ENCODE results near the gene AP3D1.

The AP3D1 gene

DNA sequence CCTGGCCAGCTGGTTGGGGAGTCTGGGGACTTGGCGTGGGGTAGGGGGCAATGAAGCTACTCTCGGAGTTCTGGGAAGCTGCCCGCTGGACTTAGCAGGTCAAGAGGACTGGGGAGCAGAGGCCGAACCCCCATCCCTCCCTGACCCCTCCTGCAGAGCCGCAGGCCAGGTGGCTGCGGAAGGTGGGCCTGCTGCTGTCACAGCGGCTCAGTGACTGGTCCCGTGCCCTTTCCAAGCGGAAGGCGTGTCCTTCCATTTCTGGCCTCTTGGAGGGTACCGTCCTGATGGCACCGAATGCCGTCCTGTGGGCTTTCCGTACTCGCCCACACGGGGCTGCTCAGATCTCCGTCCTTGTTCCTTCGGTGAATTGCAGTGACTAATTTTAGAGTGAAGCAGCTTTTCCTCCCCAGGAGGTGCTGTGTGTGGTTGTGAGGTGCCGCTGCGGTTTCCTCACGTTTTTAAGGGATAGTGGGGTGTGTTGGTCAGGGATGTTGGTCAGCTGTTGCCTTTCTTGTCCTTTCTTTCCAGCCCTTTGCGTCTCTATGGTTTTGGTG lies 33.1 kb upstream of the AP3D1 start:
- Histone ChIP-seq H3K4me1 (ENCODE audit: control insufficient read depth in 1 of 2, insufficient read depth in 2 of 2, low read length in 2 of 2) (peaks cover 0 to 12% of the 10 kb centered on the region in 2 donors), H3K36me3 (ENCODE audit: control insufficient read depth in 1 of 2, insufficient read depth in 2 of 2, low read length in 2 of 2) (peaks cover 14 to 64% of the 10 kb centered on the region in 2 donors), H3K9me3 (ENCODE audit: control insufficient read depth in 1 of 2, low read length in 2 of 2) (no peaks in the 10 kb centered on the region)

DNA sequence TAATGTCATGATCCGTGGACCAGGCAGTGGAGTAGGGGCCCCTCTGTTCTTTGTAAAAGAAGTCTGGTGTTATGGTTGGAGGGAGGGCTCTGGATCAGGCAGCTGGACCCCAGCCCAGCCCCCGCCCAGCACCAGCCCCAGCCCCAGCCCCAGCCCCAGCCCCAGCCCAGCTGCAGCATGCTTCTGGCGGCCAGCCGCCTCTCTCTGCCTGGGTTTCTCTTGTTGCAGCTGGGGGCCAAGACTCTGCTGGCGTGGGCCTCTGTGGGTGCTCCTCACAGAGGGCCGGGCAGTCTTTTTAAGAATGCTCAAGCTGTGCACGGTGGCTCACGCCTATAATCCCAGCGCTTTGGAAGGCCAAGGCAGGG lies 30.2 kb upstream of the AP3D1 start:
- Histone ChIP-seq H3K9ac (ENCODE audit: low read depth in 1 of 2, low read length in 2 of 2) (no peak overlapping the region), H3K4me1 (ENCODE audit: control insufficient read depth in 1 of 2, insufficient read depth in 2 of 2, low read length in 2 of 2) (peaks cover 2 to 4% of the 10 kb centered on the region in 2 donors), H3K27ac (ENCODE audit: low read depth, low read length) (no peak overlapping the region), H3K4me3 (ENCODE audit: low read depth in 1 of 2, low read length in 2 of 2) (no peak overlapping the region), H3K9me3 (ENCODE audit: control insufficient read depth in 1 of 2, low read length in 2 of 2) (no peaks in the 10 kb centered on the region), H3K36me3 (ENCODE audit: control insufficient read depth in 1 of 2, insufficient read depth in 2 of 2, low read length in 2 of 2) (peaks cover 8 to 45% of the 10 kb centered on the region in 2 donors), H3K27me3 (ENCODE audit: control insufficient read depth in 1 of 2, insufficient read depth in 2 of 2, low read length in 2 of 2) (no peaks in the 10 kb centered on the region)

More for the DNA sequence above, 33.1 kb upstream of the AP3D1 start:
- Histone ChIP-seq H3K4me3 (ENCODE audit: low read depth in 1 of 2, low read length in 2 of 2) (no peak overlapping the region), H3K27me3 (ENCODE audit: control insufficient read depth in 1 of 2, insufficient read depth in 2 of 2, low read length in 2 of 2) (no peaks in the 10 kb centered on the region), H3K27ac (ENCODE audit: low read depth, low read length) (no peak overlapping the region), H3K9ac (ENCODE audit: low read depth in 1 of 2, low read length in 2 of 2) (no peak overlapping the region)

- H3K27ac ChIP-seq (ENCODE audit: low read depth, low read length) = no peak overlapping the region
- no peak overlapping the region for H3K9ac ChIP-seq (ENCODE audit: low read depth in 1 of 2, low read length in 2 of 2)
- H3K4me1 ChIP-seq (ENCODE audit: control insufficient read depth in 1 of 2, insufficient read depth in 2 of 2, low read length in 2 of 2) = peaks cover 5 to 7% of the 10 kb centered on the region in 2 donors
These were observed 29.7 kb upstream of the AP3D1 start for GRCh38 chr19:2180881-2181632.

DNA sequence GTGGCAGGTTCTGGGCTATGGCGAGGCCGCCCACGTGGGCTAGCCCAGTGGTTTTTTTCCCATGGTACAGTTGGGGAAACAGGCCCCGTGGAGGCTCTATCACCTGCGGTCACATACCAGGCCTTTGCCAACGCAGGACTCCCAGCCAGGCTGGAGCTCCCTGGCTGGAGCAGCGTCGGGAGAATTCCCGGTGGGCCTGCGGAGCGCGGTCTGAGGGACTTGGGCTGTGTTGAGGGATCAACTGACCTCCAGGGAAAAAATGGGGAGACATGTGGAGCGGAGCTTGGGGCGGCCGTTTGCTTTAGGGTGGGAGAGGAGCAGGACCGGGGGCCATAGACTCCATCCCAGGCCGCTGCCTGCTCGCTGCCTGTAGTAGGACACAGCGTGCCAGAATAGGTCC lies 28.7 kb upstream of the AP3D1 start:
- H3K4me1 ChIP-seq (ENCODE audit: control insufficient read depth in 1 of 2, insufficient read depth in 2 of 2, low read length in 2 of 2) = peaks cover 5 to 10% of the 10 kb centered on the region in 2 donors
- H3K27ac ChIP-seq (ENCODE audit: low read depth, low read length) = no peak overlapping the region
- H3K36me3 ChIP-seq (ENCODE audit: control insufficient read depth in 1 of 2, insufficient read depth in 2 of 2, low read length in 2 of 2) = peaks cover 5 to 43% of the 10 kb centered on the region in 2 donors
- no peak overlapping the region for H3K4me3 ChIP-seq (ENCODE audit: low read depth in 1 of 2, low read length in 2 of 2)
- no peaks in the 10 kb centered on the region for H3K9me3 ChIP-seq (ENCODE audit: control insufficient read depth in 1 of 2, low read length in 2 of 2)
- no peaks in the 10 kb centered on the region for H3K27me3 ChIP-seq (ENCODE audit: control insufficient read depth in 1 of 2, insufficient read depth in 2 of 2, low read length in 2 of 2)
- H3K9ac ChIP-seq (ENCODE audit: low read depth in 1 of 2, low read length in 2 of 2) = no peak overlapping the region

More at GRCh38 chr19:2180881-2181632, 29.7 kb upstream of the AP3D1 start:
- Histone ChIP-seq H3K4me3 (ENCODE audit: low read depth in 1 of 2, low read length in 2 of 2) (no peak overlapping the region), H3K27me3 (ENCODE audit: control insufficient read depth in 1 of 2, insufficient read depth in 2 of 2, low read length in 2 of 2) (no peaks in the 10 kb centered on the region), H3K36me3 (ENCODE audit: control insufficient read depth in 1 of 2, insufficient read depth in 2 of 2, low read length in 2 of 2) (peaks cover 5 to 44% of the 10 kb centered on the region in 2 donors), H3K9me3 (ENCODE audit: control insufficient read depth in 1 of 2, low read length in 2 of 2) (no peaks in the 10 kb centered on the region)

GRCh38 chr19:2179095-2179494 lies 27.7 kb upstream of the AP3D1 start:
- Histone ChIP-seq H3K4me1 (ENCODE audit: control insufficient read depth in 1 of 2, insufficient read depth in 2 of 2, low read length in 2 of 2) (peaks cover 6 to 10% of the 10 kb centered on the region in 2 donors), H3K9ac (ENCODE audit: low read depth in 1 of 2, low read length in 2 of 2) (no peak overlapping the region), H3K27ac (ENCODE audit: low read depth, low read length) (no peak overlapping the region), H3K27me3 (ENCODE audit: control insufficient read depth in 1 of 2, insufficient read depth in 2 of 2, low read length in 2 of 2) (no peaks in the 10 kb centered on the region), H3K4me3 (ENCODE audit: low read depth in 1 of 2, low read length in 2 of 2) (no peak overlapping the region), H3K36me3 (ENCODE audit: control insufficient read depth in 1 of 2, insufficient read depth in 2 of 2, low read length in 2 of 2) (peaks cover 5 to 36% of the 10 kb centered on the region in 2 donors), H3K9me3 (ENCODE audit: control insufficient read depth in 1 of 2, low read length in 2 of 2) (no peaks in the 10 kb centered on the region)

- Histone ChIP-seq H3K27ac (ENCODE audit: low read depth, low read length) (no peak overlapping the region), H3K9me3 (ENCODE audit: control insufficient read depth in 1 of 2, low read length in 2 of 2) (no peaks in the 10 kb centered on the region), H3K4me3 (ENCODE audit: low read depth in 1 of 2, low read length in 2 of 2) (no peak overlapping the region), H3K36me3 (ENCODE audit: control insufficient read depth in 1 of 2, insufficient read depth in 2 of 2, low read length in 2 of 2) (peaks cover 5 to 27% of the 10 kb centered on the region in 2 donors), H3K27me3 (ENCODE audit: control insufficient read depth in 1 of 2, insufficient read depth in 2 of 2, low read length in 2 of 2) (no peaks in the 10 kb centered on the region), H3K4me1 (ENCODE audit: control insufficient read depth in 1 of 2, insufficient read depth in 2 of 2, low read length in 2 of 2) (peaks cover 17 to 18% of the 10 kb centered on the region in 2 donors), H3K9ac (ENCODE audit: low read depth in 1 of 2, low read length in 2 of 2) (no peak overlapping the region)
These were observed 25.1 kb upstream of the AP3D1 start for GRCh38 chr19:2176337-2176994.

DNA sequence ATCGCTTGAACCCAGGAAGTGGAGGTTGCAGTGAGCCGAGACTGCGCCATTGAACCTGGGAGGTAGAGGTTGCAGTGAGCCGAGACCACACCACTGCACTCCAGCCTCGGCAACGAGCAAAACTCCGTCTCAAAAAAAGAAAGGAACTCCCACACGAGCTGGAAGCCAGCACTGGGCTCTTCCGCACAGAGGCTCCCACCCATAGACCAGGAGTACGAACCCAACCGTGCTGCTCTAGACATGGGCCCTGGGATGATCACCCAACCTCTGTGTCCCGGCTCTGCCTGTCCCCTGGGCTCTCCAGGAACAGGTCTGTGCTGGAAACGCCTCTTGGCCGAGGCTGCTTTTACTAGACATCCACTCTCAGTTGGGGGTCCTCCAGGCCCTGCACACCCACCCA lies 24.4 kb upstream of the AP3D1 start:
- Histone ChIP-seq H3K36me3 (ENCODE audit: control insufficient read depth in 1 of 2, insufficient read depth in 2 of 2, low read length in 2 of 2) (peaks cover 1 to 19% of the 10 kb centered on the region in 2 donors), H3K9ac (ENCODE audit: low read depth in 1 of 2, low read length in 2 of 2) (no peak overlapping the region), H3K27ac (ENCODE audit: low read depth, low read length) (no peak overlapping the region), H3K27me3 (ENCODE audit: control insufficient read depth in 1 of 2, insufficient read depth in 2 of 2, low read length in 2 of 2) (no peaks in the 10 kb centered on the region), H3K4me1 (ENCODE audit: control insufficient read depth in 1 of 2, insufficient read depth in 2 of 2, low read length in 2 of 2) (peaks cover 24% of the 10 kb centered on the region in 2 donors), H3K9me3 (ENCODE audit: control insufficient read depth in 1 of 2, low read length in 2 of 2) (no peaks in the 10 kb centered on the region), H3K4me3 (ENCODE audit: low read depth in 1 of 2, low read length in 2 of 2) (no peak overlapping the region)

DNA sequence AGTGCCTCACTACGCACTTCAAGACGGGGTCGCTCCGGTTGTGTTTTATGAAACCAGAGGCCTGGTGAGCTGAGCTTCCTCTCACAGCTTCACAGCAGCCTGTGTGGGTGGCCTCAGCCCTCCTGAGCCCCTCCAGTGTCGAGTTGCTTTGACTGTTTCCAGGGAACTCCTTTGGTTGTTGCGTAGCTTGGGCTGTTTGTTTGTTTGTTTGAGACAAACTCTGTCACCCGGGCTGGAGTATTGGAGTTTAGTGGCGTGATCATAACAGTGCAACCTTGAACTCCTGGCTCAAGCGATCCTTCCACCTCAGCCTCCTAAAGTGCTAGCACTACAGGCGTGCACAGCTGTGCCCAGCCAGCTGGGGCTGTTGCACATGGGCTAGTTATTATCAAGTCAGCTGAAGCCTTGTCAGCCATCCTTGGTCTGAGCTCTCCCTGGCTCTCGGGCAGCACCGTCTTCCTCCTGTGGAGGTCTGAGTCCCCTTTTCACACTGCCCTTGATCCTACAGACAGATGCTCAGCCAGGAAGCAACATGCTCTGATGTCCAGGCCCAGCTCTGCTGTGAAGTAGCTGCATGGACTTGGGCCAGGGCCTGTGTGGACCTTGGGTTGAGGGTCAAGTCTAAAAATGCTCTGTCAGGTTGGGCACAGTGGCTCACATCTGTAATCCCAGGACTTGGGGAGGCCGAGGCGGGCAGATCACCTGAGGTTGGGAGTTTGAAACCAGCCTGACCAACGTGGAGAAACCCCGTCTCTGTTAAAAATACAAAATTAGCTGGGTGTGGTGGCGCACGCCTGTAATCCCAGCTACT lies 22.6 kb upstream of the AP3D1 start:
- Histone ChIP-seq H3K9me3 (ENCODE audit: control insufficient read depth in 1 of 2, low read length in 2 of 2) (no peaks in the 10 kb centered on the region), H3K4me3 (ENCODE audit: low read depth in 1 of 2, low read length in 2 of 2) (no peak overlapping the region), H3K27ac (ENCODE audit: low read depth, low read length) (no peak overlapping the region), H3K27me3 (ENCODE audit: control insufficient read depth in 1 of 2, insufficient read depth in 2 of 2, low read length in 2 of 2) (no peaks in the 10 kb centered on the region), H3K9ac (ENCODE audit: low read depth in 1 of 2, low read length in 2 of 2) (no peak overlapping the region), H3K4me1 (ENCODE audit: control insufficient read depth in 1 of 2, insufficient read depth in 2 of 2, low read length in 2 of 2) (peaks cover 38 to 41% of the 10 kb centered on the region in 2 donors), H3K36me3 (ENCODE audit: control insufficient read depth in 1 of 2, insufficient read depth in 2 of 2, low read length in 2 of 2) (peaks cover 0 to 20% of the 10 kb centered on the region in 2 donors)

DNA sequence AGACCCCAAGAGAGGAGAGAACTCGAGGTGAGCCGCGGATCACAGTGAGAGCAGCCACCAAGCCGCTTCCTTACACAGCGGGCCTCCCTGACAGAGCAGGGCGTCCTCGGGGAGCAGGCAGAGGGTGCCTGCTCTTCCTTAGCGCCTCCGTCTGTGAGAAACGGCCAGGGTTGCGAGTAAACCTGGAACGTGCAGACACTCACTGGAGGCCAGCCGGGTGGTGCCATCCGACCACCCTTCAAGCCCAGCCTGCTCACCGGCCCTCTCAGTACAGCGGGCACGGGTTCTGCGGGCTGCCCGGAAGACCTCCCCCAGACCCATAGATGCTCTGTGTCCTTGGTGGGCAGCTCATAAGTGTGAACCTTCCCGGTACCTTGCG lies 22.0 kb upstream of the AP3D1 start:
- H3K4me3 ChIP-seq (ENCODE audit: low read depth in 1 of 2, low read length in 2 of 2) = no peak overlapping the region
- H3K4me1 ChIP-seq (ENCODE audit: control insufficient read depth in 1 of 2, insufficient read depth in 2 of 2, low read length in 2 of 2) = peaks cover 43 to 46% of the 10 kb centered on the region in 2 donors
- H3K9me3 ChIP-seq (ENCODE audit: control insufficient read depth in 1 of 2, low read length in 2 of 2) = no peaks in the 10 kb centered on the region
- peaks cover 0 to 20% of the 10 kb centered on the region in 2 donors for H3K36me3 ChIP-seq (ENCODE audit: control insufficient read depth in 1 of 2, insufficient read depth in 2 of 2, low read length in 2 of 2)
- H3K27ac ChIP-seq (ENCODE audit: low read depth, low read length) = no peak overlapping the region
- no peak overlapping the region for H3K9ac ChIP-seq (ENCODE audit: low read depth in 1 of 2, low read length in 2 of 2)
- H3K27me3 ChIP-seq (ENCODE audit: control insufficient read depth in 1 of 2, insufficient read depth in 2 of 2, low read length in 2 of 2) = no peaks in the 10 kb centered on the region

Measured in duodenal mucosa (tissue), 2 donors.